MM.1S (cell line): ENCODE results near the gene PLXDC2.
A peak's percentile ranks its signal among the peaks of the same experiment; 100 is the strongest.

Experiments
- DNase-seq: peaks from one replicate; pipeline ENCODE4 v3.0.0-alpha.2; 2015
- H2AFZ ChIP-seq: fragments of 300-600 bp; sonication (generic); 2 replicates; pipeline ENCODE4 v1.6.0; 2016; ENCODE audit warnings: antibody characterized with exemption, low read length
- H3F3A ChIP-seq: fragments of 300-600 bp; sonication (generic); 2 replicates; pipeline ENCODE4 v1.6.1; 2016; ENCODE audit warnings: mild to moderate bottlenecking, antibody characterized with exemption, low read length, moderate library complexity, mixed read lengths; ENCODE audit not compliant: insufficient read depth
- H3K27ac ChIP-seq: fragments of 300-600 bp; sonication (generic); 2 replicates; pipeline ENCODE4 v1.5.1; 2016; ENCODE audit warnings: mild to moderate bottlenecking, low read length
- H3K27me3 ChIP-seq: fragments of 300-600 bp; sonication (generic); replicated peaks from 2 replicates; pipeline ENCODE4 v1.6.0; 2016; ENCODE audit warnings: low read length; ENCODE audit not compliant: insufficient read depth
- H3K36me3 ChIP-seq: fragments of 300-600 bp; sonication (generic); replicated peaks from 2 replicates; pipeline ENCODE4 v1.6.1; 2016; ENCODE audit warnings: mild to moderate bottlenecking, low read length, mixed read lengths; ENCODE audit not compliant: insufficient read depth
- H3K4me1 ChIP-seq: fragments of 300-600 bp; sonication (generic); 2 replicates; pipeline ENCODE4 v1.6.1; 2016; ENCODE audit warnings: low read length, mixed read lengths
- H3K4me2 ChIP-seq: fragments of 300-600 bp; sonication (generic); 2 replicates; pipeline ENCODE4 v1.6.0; 2016; ENCODE audit warnings: low read depth, low read length
- H3K4me3 ChIP-seq: fragments of 300-600 bp; sonication (generic); 2 replicates; pipeline ENCODE4 v1.5.1; 2016; ENCODE audit warnings: low read length, mixed read lengths
- H3K79me2 ChIP-seq: fragments of 300-600 bp; sonication (generic); 2 replicates; pipeline ENCODE4 v1.6.1; 2016; ENCODE audit warnings: mixed run types, low read length, mixed read lengths
- H3K9ac ChIP-seq: fragments of 300-600 bp; sonication (generic); 2 replicates; pipeline ENCODE4 v1.6.1; 2016; ENCODE audit warnings: low read length, mixed read lengths
- H3K9me2 ChIP-seq: fragments of 300-600 bp; sonication (generic); replicated peaks from 2 replicates; pipeline ENCODE4 v1.6.1; 2016; ENCODE audit warnings: mild to moderate bottlenecking, low read length, mixed read lengths; ENCODE audit not compliant: insufficient read depth
- H3K9me3 ChIP-seq: fragments of 300-600 bp; sonication (generic); replicated peaks from 2 replicates; pipeline ENCODE4 v1.6.1; 2016; ENCODE audit warnings: mild to moderate bottlenecking, low read length, mixed read lengths; ENCODE audit not compliant: insufficient read depth
- H4K20me1 ChIP-seq: fragments of 300-600 bp; sonication (generic); 2 replicates; pipeline ENCODE4 v1.6.1; 2016; ENCODE audit warnings: mild to moderate bottlenecking, low read length, moderate library complexity, mixed read lengths; ENCODE audit not compliant: insufficient read depth
- CTCF ChIP-seq: fragments of 300-600 bp; sonication (generic); IDR thresholded peaks from 2 replicates; pipeline ENCODE4 v1.5.1; 2016; ENCODE audit warnings: antibody characterized with exemption, low read length, mixed read lengths
- EZH2 ChIP-seq: fragments of 300-600 bp; sonication (generic); optimal IDR thresholded peaks from 2 replicates; pipeline ENCODE3; 2017; ENCODE audit warnings: low read depth, mild to moderate bottlenecking, antibody characterized with exemption, low read length, mixed read lengths
- EZH2phosphoT487 ChIP-seq: fragments of 300-600 bp; sonication (generic); IDR thresholded peaks from 2 replicates; pipeline ENCODE4 v1.6.1; 2018; ENCODE audit warnings: antibody characterized with exemption, low read length

PLXDC2 gene

GRCh38 chr10:19818876-19819275, 2.6 kb downstream of the PLXDC2 start:
- Histone ChIP-seq H3K27ac (no peak overlapping the region), H3K4me2 (no peak overlapping the region), H4K20me1 (no peaks in the 10 kb centered on the region), H3K4me3 (no peak overlapping the region), H3K9me3 (no peaks in the 10 kb centered on the region), H3K9ac (no peak overlapping the region), H3F3A (no peaks in the 10 kb centered on the region), H3K27me3 (0 out of 2 replicates have a peak, but pooled peaks cover 3% of the 10 kb centered on the region), H3K79me2 (no peaks in the 10 kb centered on the region), H3K36me3 (no peaks in the 10 kb centered on the region), H2AFZ (no peak overlapping the region), H3K4me1 (no peaks in the 10 kb centered on the region), H3K9me2 (no peaks in the 10 kb centered on the region)
- TF ChIP-seq CTCF (no peak), EZH2 (no peak), EZH2phosphoT487 (no peak)
- no peak for DNase-seq

GRCh38 chr10:19819419-19820033, 3.3 kb downstream of the PLXDC2 start:
- Histone ChIP-seq H3K27me3 (0 out of 2 replicates have a peak, but pooled peaks cover 3% of the 10 kb centered on the region), H3K4me3 (no peak overlapping the region), H3K27ac (no peak overlapping the region), H3K9me3 (no peaks in the 10 kb centered on the region), H3K9ac (no peak overlapping the region), H2AFZ (no peak overlapping the region), H4K20me1 (no peaks in the 10 kb centered on the region), H3K4me1 (no peaks in the 10 kb centered on the region), H3F3A (no peaks in the 10 kb centered on the region), H3K36me3 (no peaks in the 10 kb centered on the region), H3K79me2 (no peaks in the 10 kb centered on the region), H3K4me2 (no peak overlapping the region), H3K9me2 (no peaks in the 10 kb centered on the region)
- peak; percentile 62 for TF ChIP-seq CTCF
- TF ChIP-seq EZH2 = no peak
- no peak for TF ChIP-seq EZH2phosphoT487
- peak; percentile 42 for DNase-seq

GRCh38 chr10:19824381-19825342, 8.4 kb downstream of the PLXDC2 start:
- Histone ChIP-seq H3K36me3 (no peaks in the 10 kb centered on the region), H3K9me2 (no peaks in the 10 kb centered on the region), H3K4me3 (no peak overlapping the region), H2AFZ (no peak overlapping the region), H3K4me1 (no peaks in the 10 kb centered on the region), H3F3A (no peaks in the 10 kb centered on the region), H4K20me1 (no peaks in the 10 kb centered on the region), H3K9ac (no peak overlapping the region), H3K27ac (no peak overlapping the region), H3K4me2 (no peak overlapping the region), H3K79me2 (no peaks in the 10 kb centered on the region), H3K27me3 (no peaks in the 10 kb centered on the region), H3K9me3 (no peaks in the 10 kb centered on the region)
- no peak for TF ChIP-seq EZH2
- TF ChIP-seq EZH2phosphoT487 = no peak
- no peak for TF ChIP-seq CTCF
- no peak for DNase-seq
